Measurements from ENCODE around the gene TBC1D3E. TPM values are rescaled to one million over a fixed set of nuclear protein-coding genes. Genes with fewer than 3 reads are reported as not detected.

Gene TBC1D3E
- total and polyA plus RNA-seq, 2 experiments from 2014 or later = not detected

Small RNA genes lying within 50 kb of the gene (small RNA-seq; reads per million reads assigned to genes)
- gene RF00019 (ENCODE audit: low replicate concordance) = not detected
- not detected for gene RNA5SP526 (ENCODE audit: low replicate concordance)

Other genes starting within 250 kb of the TBC1D3E start
- gene TBC1D3K, start 203.5 kb upstream of the TBC1D3E start, total RNA-seq (2014; rRNA removed; shearing (Covaris generic)) = not detected in 2 replicates
- gene TBC1D3K, start 203.5 kb upstream of the TBC1D3E start, polyA plus RNA-seq (2016; fragmentation: Nextera tagmentation; extraction: Ambion mirVana) = not detected in 2 replicates
- gene TBC1D3L, start 138.9 kb upstream of the TBC1D3E start, total RNA-seq (2014; rRNA removed; shearing (Covaris generic)) = 8.2 and 9.4 TPM in 2 replicates
- gene TBC1D3L, start 138.9 kb upstream of the TBC1D3E start, polyA plus RNA-seq (2016; fragmentation: Nextera tagmentation; extraction: Ambion mirVana) = 8.7 and 9.3 TPM in 2 replicates
- 0.24 TPM in 1 of 2 replicates, not detected in the other for gene TBC1D3D, start 124.0 kb upstream of the TBC1D3E start, total RNA-seq (2014; rRNA removed; shearing (Covaris generic))
- not detected in 2 replicates for gene TBC1D3D, start 124.0 kb upstream of the TBC1D3E start, polyA plus RNA-seq (2016; fragmentation: Nextera tagmentation; extraction: Ambion mirVana)
- not detected in 2 replicates for gene TBC1D3C, start 59.3 kb upstream of the TBC1D3E start, total RNA-seq (2014; rRNA removed; shearing (Covaris generic))
- not detected in 2 replicates for gene TBC1D3C, start 59.3 kb upstream of the TBC1D3E start, polyA plus RNA-seq (2016; fragmentation: Nextera tagmentation; extraction: Ambion mirVana)
- gene TBC1D3, start 64.6 kb downstream of the TBC1D3E start, total RNA-seq (2014; rRNA removed; shearing (Covaris generic)) = not detected in 2 replicates
- gene TBC1D3, start 64.6 kb downstream of the TBC1D3E start, polyA plus RNA-seq (2016; fragmentation: Nextera tagmentation; extraction: Ambion mirVana) = not detected in 2 replicates
- 63.9 and 65.7 TPM in 2 replicates for gene MRPL45, start 169.2 kb downstream of the TBC1D3E start, total RNA-seq (2014; rRNA removed; shearing (Covaris generic))
- gene MRPL45, start 169.2 kb downstream of the TBC1D3E start, polyA plus RNA-seq (2016; fragmentation: Nextera tagmentation; extraction: Ambion mirVana) = 42.6 and 43.5 TPM in 2 replicates
- gene GPR179, start 216.0 kb downstream of the TBC1D3E start, total RNA-seq (2014; rRNA removed; shearing (Covaris generic)) = 0.03 and 0.04 TPM in 2 replicates
- 0.03 TPM in 2 replicates for gene GPR179, start 216.0 kb downstream of the TBC1D3E start, polyA plus RNA-seq (2016; fragmentation: Nextera tagmentation; extraction: Ambion mirVana)
- gene SOCS7, start 223.9 kb downstream of the TBC1D3E start, total RNA-seq (2014; rRNA removed; shearing (Covaris generic)) = 26.1 and 29.2 TPM in 2 replicates
- 5.0 and 5.1 TPM in 2 replicates for gene SOCS7, start 223.9 kb downstream of the TBC1D3E start, polyA plus RNA-seq (2016; fragmentation: Nextera tagmentation; extraction: Ambion mirVana)

Measured in GM23338 (cell line).